Liver (tissue), 9 donors: ENCODE data around the gene KCNIP1. TPM values are rescaled to one million over a fixed set of nuclear protein-coding genes. Genes with fewer than 3 reads are reported as not detected.

Experiments used
- DNase-seq: peaks from one replicate; pipeline ENCODE4 v3.0.0-alpha.2; 2017; ENCODE audit warnings: low spot score
- H3K27ac ChIP-seq, 2 donors: one replicate each; pipeline ENCODE4 v1.7.0; 2013; ENCODE audit warnings: inconsistent platforms in 2 of 2, low read length in 2 of 2, control low read depth in 1 of 2, low read depth in 1 of 2, mild to moderate bottlenecking in 1 of 2
- H3K27me3 ChIP-seq, 4 donors: one replicate each; pipeline versions ENCODE4 v1.6.1 to v1.7.0; 2013; ENCODE audit warnings: low read length in 3 of 4, inconsistent platforms in 1 of 4, mild to moderate bottlenecking in 1 of 4, moderate library complexity in 1 of 4; ENCODE audit not compliant: control insufficient read depth in 4 of 4, insufficient read depth in 4 of 4
- H3K36me3 ChIP-seq, 4 donors: one replicate each; pipeline versions ENCODE4 v1.6.1 to v1.7.0; 2013; ENCODE audit warnings: low read length in 3 of 4, mild to moderate bottlenecking in 3 of 4, low read depth in 1 of 4, moderate library complexity in 1 of 4; ENCODE audit not compliant: control insufficient read depth in 4 of 4, insufficient read depth in 3 of 4
- H3K4me1 ChIP-seq, 4 donors: one replicate each; pipeline versions ENCODE4 v1.6.1 to v1.7.0; 2013; ENCODE audit warnings: low read length in 3 of 4, mild to moderate bottlenecking in 3 of 4, moderate library complexity in 1 of 4; ENCODE audit not compliant: control insufficient read depth in 4 of 4, insufficient read depth in 4 of 4
- H3K4me3 ChIP-seq, 3 donors: one replicate each; pipeline versions ENCODE4 v1.6.1 to v1.7.0; 2013; ENCODE audit warnings: low read length in 3 of 3, control low read depth in 1 of 3, low read depth in 1 of 3, mild to moderate bottlenecking in 1 of 3
- H3K9ac ChIP-seq, 2 donors: one replicate each; pipeline ENCODE4 v1.7.0; 2013; ENCODE audit warnings: low read length in 2 of 2, mild to moderate bottlenecking in 2 of 2, moderate library complexity in 2 of 2, control low read depth in 1 of 2, low read depth in 1 of 2
- H3K9me3 ChIP-seq, 4 donors: one replicate each; pipeline versions ENCODE4 v1.6.1 to v1.7.0; 2013; ENCODE audit warnings: low read length in 3 of 4; ENCODE audit not compliant: control insufficient read depth in 4 of 4
- EGR1 ChIP-seq, 2 donors: IDR thresholded peaks; 2 replicates each; pipeline ENCODE4 v1.6.1; 2016 to 2018; ENCODE audit warnings: antibody characterized with exemption in 2 of 2, low read depth in 2 of 2
- FOXA1 ChIP-seq: IDR thresholded peaks from 2 replicates; pipeline ENCODE4 v1.6.1; 2016; ENCODE audit warnings: antibody characterized with exemption
- FOXA2 ChIP-seq: IDR thresholded peaks from 2 replicates; pipeline ENCODE4 v1.6.1; 2016; ENCODE audit warnings: antibody characterized with exemption
- GABPA ChIP-seq, 2 donors: IDR thresholded peaks in 1 of 2; conservative IDR thresholded peaks in 1 of 2; 2 replicates each; pipeline ENCODE4 v1.6.1; 2016; ENCODE audit warnings: antibody characterized with exemption in 2 of 2, mild to moderate bottlenecking in 1 of 2, moderate library complexity in 1 of 2
- HNF4A ChIP-seq, 2 donors: conservative IDR thresholded peaks; 2 replicates each; pipeline ENCODE4 v1.6.1; 2016; ENCODE audit warnings: antibody characterized with exemption in 2 of 2, mild to moderate bottlenecking in 2 of 2
- HNF4G ChIP-seq: IDR thresholded peaks from 2 replicates; pipeline ENCODE4 v1.6.1; 2016; ENCODE audit warnings: antibody characterized with exemption
- JUND ChIP-seq, 2 donors: IDR thresholded peaks; 2 replicates each; pipeline ENCODE4 v1.6.1; 2016; ENCODE audit warnings: antibody characterized with exemption in 2 of 2
- NR2F2 ChIP-seq: IDR thresholded peaks from 2 replicates; pipeline ENCODE4 v1.6.1; 2016; ENCODE audit warnings: antibody characterized with exemption
- RAD21 ChIP-seq, 2 donors: IDR thresholded peaks; 2 replicates each; pipeline ENCODE4 v1.6.1; 2016; ENCODE audit warnings: antibody characterized with exemption in 2 of 2, mild to moderate bottlenecking in 2 of 2
- RXRA ChIP-seq, 2 donors: IDR thresholded peaks; 2 replicates each; pipeline ENCODE4 v1.6.1; 2017 to 2018; ENCODE audit warnings: antibody characterized with exemption in 2 of 2, mild to moderate bottlenecking in 1 of 2
- SP1 ChIP-seq: IDR thresholded peaks from 2 replicates; pipeline ENCODE4 v1.6.1; 2018; ENCODE audit warnings: antibody characterized with exemption, mild to moderate bottlenecking
- TAF1 ChIP-seq: conservative IDR thresholded peaks from 2 replicates; pipeline ENCODE4 v1.6.1; 2016; ENCODE audit warnings: antibody characterized with exemption, mild to moderate bottlenecking
- YY1 ChIP-seq: IDR thresholded peaks from 2 replicates; pipeline ENCODE4 v1.6.1; 2016; ENCODE audit warnings: antibody characterized with exemption, mild to moderate bottlenecking
- WGBS: extraction: QIAGEN DNeasy Blood & Tissue Kit; methylation state at CpG from one replicate; pipeline ENCODE4 v1.1.7; 2013; 5-methylcytosine and 5-hydroxymethylcytosine counted together
- polyA plus RNA-seq, 2 donors: library from polyadenylated mRNA; stranded (reverse) in 1 of 2; unstranded in 1 of 2; fragments of 200-250 nt in 1 of 2; fragments of >200 nt in 1 of 2; fragmentation: Nextera tagmentation in 1 of 2; extraction: Ambion mirVana in 1 of 2; gene quantifications; one replicate each; pipeline versions ENCODE4 v1.2.1 to v1.2.3, GENCODE V29; 2013 to 2015
- total RNA-seq, 2 donors: library from RNA; depleted of rRNA; stranded (reverse); fragments of >200 nt; gene quantifications; one replicate each; pipeline ENCODE4 v1.2.3, GENCODE V29; 2014
- TF ChIP-seq, protein P1 (sequence below): IDR thresholded peaks from 2 replicates; pipeline ENCODE4 v1.6.1; 2016; ENCODE audit warnings: antibody characterized with exemption, mild to moderate bottlenecking
- TF ChIP-seq, protein P2 (sequence below): IDR thresholded peaks from 2 replicates; pipeline ENCODE4 v1.6.1; 2016; ENCODE audit warnings: antibody characterized with exemption
- TF ChIP-seq, protein P3 (sequence below): fragments of 150-350 bp; IDR thresholded peaks from 2 replicates; pipeline ENCODE4 v1.5.1; 2017; ENCODE audit warnings: improper control_type of control experiment, low read depth, low read length; ENCODE audit not compliant: missing input control
- TF ChIP-seq, protein P4 (sequence below): IDR thresholded peaks from 2 replicates; pipeline ENCODE4 v1.6.1; 2016; ENCODE audit warnings: antibody characterized with exemption
- TF ChIP-seq, protein P5 (sequence below): IDR thresholded peaks from 2 replicates; pipeline ENCODE4 v1.6.1; 2016; ENCODE audit warnings: antibody characterized with exemption
- donor health status: healthy.
- donor health status: healthy.
- donor health status: healthy.
- donor health status: healthy.
- donor health status: healthy.

The KCNIP1 gene
- total and polyA plus RNA-seq, 4 donors, result 0.08 to 0.23 TPM; not detected in 2

DNA sequence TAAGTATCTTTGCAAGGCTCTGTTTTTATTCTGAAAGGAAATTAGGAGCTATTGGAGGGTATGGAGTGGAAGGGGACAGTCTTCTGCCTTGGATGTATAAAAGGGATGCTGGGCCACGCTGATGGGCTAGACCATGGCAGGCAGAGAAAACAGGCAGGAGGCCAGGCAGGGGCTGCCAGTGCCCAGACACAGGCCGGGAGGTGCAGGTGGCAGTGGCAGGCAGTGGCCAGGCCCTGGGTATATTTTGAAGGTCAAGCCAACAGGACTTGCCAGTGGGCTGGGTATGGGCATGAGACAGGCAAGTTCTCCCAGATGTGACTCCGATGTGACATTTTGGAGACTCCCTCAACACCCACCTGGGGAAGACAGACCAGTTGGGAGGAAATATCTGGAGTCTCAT lies 131.9 kb downstream of the KCNIP1 start:
- H3K9me3 ChIP-seq, result no peaks in the 10 kb centered on the region
- no peak overlapping the region for H3K9ac ChIP-seq
- no peak overlapping the region for H3K4me3 ChIP-seq
- peaks cover 0 to 18% (median 0%) of the 10 kb centered on the region in 4 donors for H3K27me3 ChIP-seq
- TF ChIP-seq NR2F2 (no peak), EGR1 (IDR thresholded peaks at IDR 0.05; ENCODE audit: low read depth in 2 of 2) (no peak), YY1 (no peak), HNF4G (no peak), SP1 (no peak), RAD21 (IDR thresholded peaks at IDR 0.05) (no peak), FOXA1 (no peak), HNF4A (conservative IDR thresholded peaks at IDR 0.05) (no peak), RXRA (IDR thresholded peaks at IDR 0.05) (no peak), JUND (IDR thresholded peaks at IDR 0.05) (no peak), FOXA2 (no peak), GABPA (IDR thresholded peaks at IDR 0.05 in 1 of 2, conservative IDR thresholded peaks at IDR 0.05 in 1 of 2) (no peak), TAF1 (no peak)
- TF ChIP-seq, protein P1, sequence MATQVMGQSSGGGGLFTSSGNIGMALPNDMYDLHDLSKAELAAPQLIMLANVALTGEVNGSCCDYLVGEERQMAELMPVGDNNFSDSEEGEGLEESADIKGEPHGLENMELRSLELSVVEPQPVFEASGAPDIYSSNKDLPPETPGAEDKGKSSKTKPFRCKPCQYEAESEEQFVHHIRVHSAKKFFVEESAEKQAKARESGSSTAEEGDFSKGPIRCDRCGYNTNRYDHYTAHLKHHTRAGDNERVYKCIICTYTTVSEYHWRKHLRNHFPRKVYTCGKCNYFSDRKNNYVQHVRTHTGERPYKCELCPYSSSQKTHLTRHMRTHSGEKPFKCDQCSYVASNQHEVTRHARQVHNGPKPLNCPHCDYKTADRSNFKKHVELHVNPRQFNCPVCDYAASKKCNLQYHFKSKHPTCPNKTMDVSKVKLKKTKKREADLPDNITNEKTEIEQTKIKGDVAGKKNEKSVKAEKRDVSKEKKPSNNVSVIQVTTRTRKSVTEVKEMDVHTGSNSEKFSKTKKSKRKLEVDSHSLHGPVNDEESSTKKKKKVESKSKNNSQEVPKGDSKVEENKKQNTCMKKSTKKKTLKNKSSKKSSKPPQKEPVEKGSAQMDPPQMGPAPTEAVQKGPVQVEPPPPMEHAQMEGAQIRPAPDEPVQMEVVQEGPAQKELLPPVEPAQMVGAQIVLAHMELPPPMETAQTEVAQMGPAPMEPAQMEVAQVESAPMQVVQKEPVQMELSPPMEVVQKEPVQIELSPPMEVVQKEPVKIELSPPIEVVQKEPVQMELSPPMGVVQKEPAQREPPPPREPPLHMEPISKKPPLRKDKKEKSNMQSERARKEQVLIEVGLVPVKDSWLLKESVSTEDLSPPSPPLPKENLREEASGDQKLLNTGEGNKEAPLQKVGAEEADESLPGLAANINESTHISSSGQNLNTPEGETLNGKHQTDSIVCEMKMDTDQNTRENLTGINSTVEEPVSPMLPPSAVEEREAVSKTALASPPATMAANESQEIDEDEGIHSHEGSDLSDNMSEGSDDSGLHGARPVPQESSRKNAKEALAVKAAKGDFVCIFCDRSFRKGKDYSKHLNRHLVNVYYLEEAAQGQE, result no peak
- TF ChIP-seq, protein P2, sequence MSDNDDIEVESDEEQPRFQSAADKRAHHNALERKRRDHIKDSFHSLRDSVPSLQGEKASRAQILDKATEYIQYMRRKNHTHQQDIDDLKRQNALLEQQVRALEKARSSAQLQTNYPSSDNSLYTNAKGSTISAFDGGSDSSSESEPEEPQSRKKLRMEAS, result no peak
- TF ChIP-seq, protein P3, sequence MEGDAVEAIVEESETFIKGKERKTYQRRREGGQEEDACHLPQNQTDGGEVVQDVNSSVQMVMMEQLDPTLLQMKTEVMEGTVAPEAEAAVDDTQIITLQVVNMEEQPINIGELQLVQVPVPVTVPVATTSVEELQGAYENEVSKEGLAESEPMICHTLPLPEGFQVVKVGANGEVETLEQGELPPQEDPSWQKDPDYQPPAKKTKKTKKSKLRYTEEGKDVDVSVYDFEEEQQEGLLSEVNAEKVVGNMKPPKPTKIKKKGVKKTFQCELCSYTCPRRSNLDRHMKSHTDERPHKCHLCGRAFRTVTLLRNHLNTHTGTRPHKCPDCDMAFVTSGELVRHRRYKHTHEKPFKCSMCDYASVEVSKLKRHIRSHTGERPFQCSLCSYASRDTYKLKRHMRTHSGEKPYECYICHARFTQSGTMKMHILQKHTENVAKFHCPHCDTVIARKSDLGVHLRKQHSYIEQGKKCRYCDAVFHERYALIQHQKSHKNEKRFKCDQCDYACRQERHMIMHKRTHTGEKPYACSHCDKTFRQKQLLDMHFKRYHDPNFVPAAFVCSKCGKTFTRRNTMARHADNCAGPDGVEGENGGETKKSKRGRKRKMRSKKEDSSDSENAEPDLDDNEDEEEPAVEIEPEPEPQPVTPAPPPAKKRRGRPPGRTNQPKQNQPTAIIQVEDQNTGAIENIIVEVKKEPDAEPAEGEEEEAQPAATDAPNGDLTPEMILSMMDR, result no peak
- TF ChIP-seq, protein P4, sequence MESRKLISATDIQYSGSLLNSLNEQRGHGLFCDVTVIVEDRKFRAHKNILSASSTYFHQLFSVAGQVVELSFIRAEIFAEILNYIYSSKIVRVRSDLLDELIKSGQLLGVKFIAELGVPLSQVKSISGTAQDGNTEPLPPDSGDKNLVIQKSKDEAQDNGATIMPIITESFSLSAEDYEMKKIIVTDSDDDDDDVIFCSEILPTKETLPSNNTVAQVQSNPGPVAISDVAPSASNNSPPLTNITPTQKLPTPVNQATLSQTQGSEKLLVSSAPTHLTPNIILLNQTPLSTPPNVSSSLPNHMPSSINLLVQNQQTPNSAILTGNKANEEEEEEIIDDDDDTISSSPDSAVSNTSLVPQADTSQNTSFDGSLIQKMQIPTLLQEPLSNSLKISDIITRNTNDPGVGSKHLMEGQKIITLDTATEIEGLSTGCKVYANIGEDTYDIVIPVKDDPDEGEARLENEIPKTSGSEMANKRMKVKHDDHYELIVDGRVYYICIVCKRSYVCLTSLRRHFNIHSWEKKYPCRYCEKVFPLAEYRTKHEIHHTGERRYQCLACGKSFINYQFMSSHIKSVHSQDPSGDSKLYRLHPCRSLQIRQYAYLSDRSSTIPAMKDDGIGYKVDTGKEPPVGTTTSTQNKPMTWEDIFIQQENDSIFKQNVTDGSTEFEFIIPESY, result no peak
- TF ChIP-seq, protein P5, sequence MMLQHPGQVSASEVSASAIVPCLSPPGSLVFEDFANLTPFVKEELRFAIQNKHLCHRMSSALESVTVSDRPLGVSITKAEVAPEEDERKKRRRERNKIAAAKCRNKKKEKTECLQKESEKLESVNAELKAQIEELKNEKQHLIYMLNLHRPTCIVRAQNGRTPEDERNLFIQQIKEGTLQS, result no peak
- 85% methylated on average over 3 of the region's 3 CpGs for WGBS
- H3K4me1 ChIP-seq, result peaks cover 0 to 13% (median 4%) of the 10 kb centered on the region in 4 donors
- H3K27ac ChIP-seq, result no peak overlapping the region
- no peak for DNase-seq
- no peaks in the 10 kb centered on the region for H3K36me3 ChIP-seq
